ENCODE measurements around the gene DNAJC5. TPM values are rescaled to one million over a fixed set of nuclear protein-coding genes. Genes with fewer than 3 reads are reported as not detected.

Gene DNAJC5
- total and polyA plus RNA-seq, 8 donors: 20.1 to 31.5 (median 27.8) TPM

GRCh38 chr20:63891061-63892002 lies 3.6 kb upstream of the DNAJC5 start:
- 88% methylated on average over 29 of the region's 29 CpGs for WGBS, 2 donors
- Histone ChIP-seq H3K4me1 (no peaks in the 10 kb centered on the region), H3K27me3 (no peaks in the 10 kb centered on the region), H3K9me3 (no peaks in the 10 kb centered on the region), H3K27ac (no peak overlapping the region), H3K4me3 (no peak overlapping the region), H3K36me3 (peaks cover 0 to 25% (median 0%) of the 10 kb centered on the region in 3 donors)
- DNase-seq: no peak
- no peak for ATAC-seq
- TF ChIP-seq, protein P1, sequence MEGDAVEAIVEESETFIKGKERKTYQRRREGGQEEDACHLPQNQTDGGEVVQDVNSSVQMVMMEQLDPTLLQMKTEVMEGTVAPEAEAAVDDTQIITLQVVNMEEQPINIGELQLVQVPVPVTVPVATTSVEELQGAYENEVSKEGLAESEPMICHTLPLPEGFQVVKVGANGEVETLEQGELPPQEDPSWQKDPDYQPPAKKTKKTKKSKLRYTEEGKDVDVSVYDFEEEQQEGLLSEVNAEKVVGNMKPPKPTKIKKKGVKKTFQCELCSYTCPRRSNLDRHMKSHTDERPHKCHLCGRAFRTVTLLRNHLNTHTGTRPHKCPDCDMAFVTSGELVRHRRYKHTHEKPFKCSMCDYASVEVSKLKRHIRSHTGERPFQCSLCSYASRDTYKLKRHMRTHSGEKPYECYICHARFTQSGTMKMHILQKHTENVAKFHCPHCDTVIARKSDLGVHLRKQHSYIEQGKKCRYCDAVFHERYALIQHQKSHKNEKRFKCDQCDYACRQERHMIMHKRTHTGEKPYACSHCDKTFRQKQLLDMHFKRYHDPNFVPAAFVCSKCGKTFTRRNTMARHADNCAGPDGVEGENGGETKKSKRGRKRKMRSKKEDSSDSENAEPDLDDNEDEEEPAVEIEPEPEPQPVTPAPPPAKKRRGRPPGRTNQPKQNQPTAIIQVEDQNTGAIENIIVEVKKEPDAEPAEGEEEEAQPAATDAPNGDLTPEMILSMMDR (IDR thresholded peaks at IDR 0.05): no peak
- no peak for FAIRE-seq
- intact Hi-C loops (cut with DNase I): no loop called here

DNA sequence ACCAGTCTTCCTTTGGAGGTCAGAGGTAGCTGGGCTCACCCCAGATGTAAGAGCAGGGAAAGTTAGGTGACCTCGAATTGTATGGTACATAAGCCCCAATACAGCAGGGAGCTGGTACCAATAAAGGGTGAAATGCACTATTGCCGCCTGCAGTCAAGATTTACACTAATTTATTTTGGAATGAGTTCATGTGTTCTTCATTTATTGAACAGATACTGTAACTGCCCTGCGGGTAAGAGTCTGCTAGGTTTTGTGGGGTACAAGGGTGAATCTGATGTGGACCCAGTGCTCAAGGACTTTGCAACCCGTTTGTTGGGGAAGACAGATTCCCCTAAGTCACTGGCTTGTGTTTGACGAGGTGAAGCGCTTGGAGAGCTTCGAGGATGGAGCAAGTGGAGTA lies 2.5 kb upstream of the DNAJC5 start:
- 79 to 89% methylated on average over 7 of the region's 7 CpGs for whole genome bisulfite sequencing, 2 donors
- TF ChIP-seq, protein P1 (IDR thresholded peaks at IDR 0.05): no peak

GRCh38 chr20:63893999-63894357 lies 948 bp upstream of the DNAJC5 start:
- no peak for DNase-seq
- Histone ChIP-seq H3K4me1 (peaks cover 20 to 22% (median 20%) of the 10 kb centered on the region in 3 donors), H3K27me3 (no peaks in the 10 kb centered on the region), H3K27ac (peak overlapping the region in 2 of 4 donors; percentile 39 to 41), H3K9me3 (no peaks in the 10 kb centered on the region), H3K4me3 (peak overlapping the region in 2 of 4 donors; percentile 59 to 64), H3K36me3 (peaks cover 0 to 25% (median 0%) of the 10 kb centered on the region in 3 donors)
- intact Hi-C loops (cut with DNase I): no loop called here
- no peak for ATAC-seq
- WGBS, 2 donors: 22 to 24% methylated on average over 6 of the region's 6 CpGs
- TF ChIP-seq, protein P1 (IDR thresholded peaks at IDR 0.05): no peak
- FAIRE-seq: no peak

More for the DNA sequence above, 2.5 kb upstream of the DNAJC5 start:
- DNase-seq (no peak), ATAC-seq (no peak), FAIRE-seq (no peak)
- H3K27me3 ChIP-seq: no peaks in the 10 kb centered on the region
- H3K9me3 ChIP-seq: no peaks in the 10 kb centered on the region
- no peak overlapping the region for H3K4me3 ChIP-seq
- intact Hi-C loops (cut with DNase I): no loop called here
- H3K4me1 ChIP-seq: peaks cover 6 to 8% (median 6%) of the 10 kb centered on the region in 3 donors
- peaks cover 0 to 25% (median 0%) of the 10 kb centered on the region in 3 donors for H3K36me3 ChIP-seq
- H3K27ac ChIP-seq: no peak overlapping the region

DNA sequence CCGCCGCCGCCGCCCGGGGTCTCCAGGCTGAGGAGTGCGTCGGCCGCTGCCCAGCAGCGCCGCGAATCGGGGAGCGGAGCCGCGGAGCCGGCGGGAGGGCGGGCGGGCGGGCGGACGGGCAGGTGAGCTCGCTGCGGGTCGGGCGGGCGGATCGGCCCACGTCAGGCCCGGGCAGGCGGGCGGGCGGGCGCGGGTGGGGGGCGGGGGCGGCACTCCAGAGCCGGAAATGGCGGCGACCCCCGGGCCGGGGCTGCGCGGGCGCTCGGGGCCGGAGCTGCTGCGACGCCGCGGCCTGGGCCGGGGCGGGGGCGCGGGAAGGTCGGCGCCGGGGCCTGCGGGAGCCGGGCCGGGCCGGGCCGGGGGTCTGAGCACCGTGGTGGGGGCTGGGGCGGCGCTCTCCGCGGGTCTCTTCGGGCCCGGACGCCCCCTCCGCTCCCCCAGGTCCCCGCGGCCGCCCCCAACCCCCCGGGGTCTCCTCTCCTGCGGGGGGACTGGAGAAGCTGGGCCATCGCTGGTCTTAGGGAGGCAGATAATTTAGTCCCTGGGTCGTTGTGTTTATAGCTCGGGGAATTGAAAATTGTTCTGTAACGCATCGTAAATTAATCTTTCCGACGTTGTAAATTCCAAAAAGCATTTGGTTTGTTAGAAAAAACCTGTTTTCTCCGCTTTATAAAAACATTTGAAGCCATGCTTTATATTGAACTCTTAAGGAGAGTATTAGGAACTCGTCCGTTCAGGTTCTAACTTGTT lies 451 bp downstream of the DNAJC5 start:
- Histone ChIP-seq H3K4me3 (peak overlapping the region; percentile 37 to 64 (median 56)), H3K27ac (peak overlapping the region; percentile 77 to 90 (median 85)), H3K36me3 (peaks cover 0 to 11% (median 0%) of the 10 kb centered on the region in 3 donors), H3K4me1 (peaks cover 20 to 24% (median 20%) of the 10 kb centered on the region in 3 donors), H3K27me3 (no peaks in the 10 kb centered on the region), H3K9me3 (no peaks in the 10 kb centered on the region)
- intact Hi-C loops (cut with DNase I): no loop called here
- 0 to 1% methylated on average over 57 to 87 of the region's 87 CpGs for WGBS, 2 donors
- TF ChIP-seq, protein P1 (IDR thresholded peaks at IDR 0.05): no peak
- DNase-seq (peak in 2 of 6 donors; percentile 53 to 64), ATAC-seq (no peak), FAIRE-seq (no peak)
